Liver (tissue), 9 donors: ENCODE measurements around the gene NCAPG2. TPM values are rescaled to one million over a fixed set of nuclear protein-coding genes. Genes with fewer than 3 reads are reported as not detected.

Source experiments
- DNase-seq: peaks from one replicate; pipeline ENCODE4 v3.0.0-alpha.2; 2017; ENCODE audit warnings: low spot score
- H3K27ac ChIP-seq, 2 donors: one replicate each; pipeline ENCODE4 v1.7.0; 2013; ENCODE audit warnings: inconsistent platforms in 2 of 2, low read length in 2 of 2, control low read depth in 1 of 2, low read depth in 1 of 2, mild to moderate bottlenecking in 1 of 2
- H3K27me3 ChIP-seq, 4 donors: one replicate each; pipeline versions ENCODE4 v1.6.1 to v1.7.0; 2013; ENCODE audit warnings: low read length in 3 of 4, inconsistent platforms in 1 of 4, mild to moderate bottlenecking in 1 of 4, moderate library complexity in 1 of 4; ENCODE audit not compliant: control insufficient read depth in 4 of 4, insufficient read depth in 4 of 4
- H3K36me3 ChIP-seq, 4 donors: one replicate each; pipeline versions ENCODE4 v1.6.1 to v1.7.0; 2013; ENCODE audit warnings: low read length in 3 of 4, mild to moderate bottlenecking in 3 of 4, low read depth in 1 of 4, moderate library complexity in 1 of 4; ENCODE audit not compliant: control insufficient read depth in 4 of 4, insufficient read depth in 3 of 4
- H3K4me1 ChIP-seq, 4 donors: one replicate each; pipeline versions ENCODE4 v1.6.1 to v1.7.0; 2013; ENCODE audit warnings: low read length in 3 of 4, mild to moderate bottlenecking in 3 of 4, moderate library complexity in 1 of 4; ENCODE audit not compliant: control insufficient read depth in 4 of 4, insufficient read depth in 4 of 4
- H3K4me3 ChIP-seq, 3 donors: one replicate each; pipeline versions ENCODE4 v1.6.1 to v1.7.0; 2013; ENCODE audit warnings: low read length in 3 of 3, control low read depth in 1 of 3, low read depth in 1 of 3, mild to moderate bottlenecking in 1 of 3
- H3K9ac ChIP-seq, 2 donors: one replicate each; pipeline ENCODE4 v1.7.0; 2013; ENCODE audit warnings: low read length in 2 of 2, mild to moderate bottlenecking in 2 of 2, moderate library complexity in 2 of 2, control low read depth in 1 of 2, low read depth in 1 of 2
- H3K9me3 ChIP-seq, 4 donors: one replicate each; pipeline versions ENCODE4 v1.6.1 to v1.7.0; 2013; ENCODE audit warnings: low read length in 3 of 4; ENCODE audit not compliant: control insufficient read depth in 4 of 4
- EGR1 ChIP-seq, 2 donors: IDR thresholded peaks; 2 replicates each; pipeline ENCODE4 v1.6.1; 2016 to 2018; ENCODE audit warnings: antibody characterized with exemption in 2 of 2, low read depth in 2 of 2
- FOXA1 ChIP-seq: IDR thresholded peaks from 2 replicates; pipeline ENCODE4 v1.6.1; 2016; ENCODE audit warnings: antibody characterized with exemption
- FOXA2 ChIP-seq: IDR thresholded peaks from 2 replicates; pipeline ENCODE4 v1.6.1; 2016; ENCODE audit warnings: antibody characterized with exemption
- GABPA ChIP-seq, 2 donors: IDR thresholded peaks in 1 of 2; conservative IDR thresholded peaks in 1 of 2; 2 replicates each; pipeline ENCODE4 v1.6.1; 2016; ENCODE audit warnings: antibody characterized with exemption in 2 of 2, mild to moderate bottlenecking in 1 of 2, moderate library complexity in 1 of 2
- HNF4A ChIP-seq, 2 donors: conservative IDR thresholded peaks; 2 replicates each; pipeline ENCODE4 v1.6.1; 2016; ENCODE audit warnings: antibody characterized with exemption in 2 of 2, mild to moderate bottlenecking in 2 of 2
- HNF4G ChIP-seq: IDR thresholded peaks from 2 replicates; pipeline ENCODE4 v1.6.1; 2016; ENCODE audit warnings: antibody characterized with exemption
- JUND ChIP-seq, 2 donors: IDR thresholded peaks; 2 replicates each; pipeline ENCODE4 v1.6.1; 2016; ENCODE audit warnings: antibody characterized with exemption in 2 of 2
- NR2F2 ChIP-seq: IDR thresholded peaks from 2 replicates; pipeline ENCODE4 v1.6.1; 2016; ENCODE audit warnings: antibody characterized with exemption
- RAD21 ChIP-seq, 2 donors: IDR thresholded peaks; 2 replicates each; pipeline ENCODE4 v1.6.1; 2016; ENCODE audit warnings: antibody characterized with exemption in 2 of 2, mild to moderate bottlenecking in 2 of 2
- RXRA ChIP-seq, 2 donors: IDR thresholded peaks; 2 replicates each; pipeline ENCODE4 v1.6.1; 2017 to 2018; ENCODE audit warnings: antibody characterized with exemption in 2 of 2, mild to moderate bottlenecking in 1 of 2
- SP1 ChIP-seq: IDR thresholded peaks from 2 replicates; pipeline ENCODE4 v1.6.1; 2018; ENCODE audit warnings: antibody characterized with exemption, mild to moderate bottlenecking
- TAF1 ChIP-seq: conservative IDR thresholded peaks from 2 replicates; pipeline ENCODE4 v1.6.1; 2016; ENCODE audit warnings: antibody characterized with exemption, mild to moderate bottlenecking
- YY1 ChIP-seq: IDR thresholded peaks from 2 replicates; pipeline ENCODE4 v1.6.1; 2016; ENCODE audit warnings: antibody characterized with exemption, mild to moderate bottlenecking
- WGBS: extraction: QIAGEN DNeasy Blood & Tissue Kit; methylation state at CpG from one replicate; pipeline ENCODE4 v1.1.7; 2013; 5-methylcytosine and 5-hydroxymethylcytosine counted together
- polyA plus RNA-seq, 2 donors: library from polyadenylated mRNA; stranded (reverse) in 1 of 2; unstranded in 1 of 2; fragments of 200-250 nt in 1 of 2; fragments of >200 nt in 1 of 2; fragmentation: Nextera tagmentation in 1 of 2; extraction: Ambion mirVana in 1 of 2; gene quantifications; one replicate each; pipeline versions ENCODE4 v1.2.1 to v1.2.3, GENCODE V29; 2013 to 2015
- total RNA-seq, 2 donors: library from RNA; depleted of rRNA; stranded (reverse); fragments of >200 nt; gene quantifications; one replicate each; pipeline ENCODE4 v1.2.3, GENCODE V29; 2014
- TF ChIP-seq, protein P1 (sequence below): fragments of 150-350 bp; IDR thresholded peaks from 2 replicates; pipeline ENCODE4 v1.5.1; 2017; ENCODE audit warnings: improper control_type of control experiment, low read depth, low read length; ENCODE audit not compliant: missing input control
- TF ChIP-seq, protein P2 (sequence below): IDR thresholded peaks from 2 replicates; pipeline ENCODE4 v1.6.1; 2016; ENCODE audit warnings: antibody characterized with exemption
- TF ChIP-seq, protein P3 (sequence below): IDR thresholded peaks from 2 replicates; pipeline ENCODE4 v1.6.1; 2016; ENCODE audit warnings: antibody characterized with exemption
- TF ChIP-seq, protein P4 (sequence below): IDR thresholded peaks from 2 replicates; pipeline ENCODE4 v1.6.1; 2016; ENCODE audit warnings: antibody characterized with exemption
- TF ChIP-seq, protein P5 (sequence below): IDR thresholded peaks from 2 replicates; pipeline ENCODE4 v1.6.1; 2016; ENCODE audit warnings: antibody characterized with exemption, mild to moderate bottlenecking
- donor health status: healthy.
- donor health status: healthy.
- donor health status: healthy.
- donor health status: healthy.
- donor health status: healthy.

Gene NCAPG2
- total and polyA plus RNA-seq, 4 donors = 0.89 to 37.4 (median 3.7) TPM

DNA sequence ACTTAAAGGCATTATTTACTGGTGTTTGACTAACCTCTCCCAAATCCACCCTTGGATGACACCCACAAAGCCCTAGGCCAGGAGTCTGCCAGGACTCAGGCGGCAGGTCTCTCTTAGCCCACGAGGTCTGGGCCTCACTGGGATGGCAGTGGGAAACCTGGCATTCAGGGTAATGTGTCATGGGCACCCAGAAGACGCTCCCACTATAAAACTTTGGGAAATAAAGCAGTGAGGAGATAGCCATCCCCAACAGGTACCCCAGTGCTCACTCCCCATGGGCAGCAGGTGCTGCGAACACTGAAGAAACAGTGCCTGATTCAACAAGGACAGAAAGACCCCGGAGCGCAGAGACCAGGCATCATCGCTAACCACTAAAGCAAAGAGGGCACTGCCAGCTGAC is 102.6 kb downstream of the NCAPG2 start:
- TF ChIP-seq GABPA (IDR thresholded peaks at IDR 0.05 in 1 of 2, conservative IDR thresholded peaks at IDR 0.05 in 1 of 2) (no peak), HNF4A (conservative IDR thresholded peaks at IDR 0.05) (no peak), HNF4G (no peak), FOXA2 (no peak), RAD21 (IDR thresholded peaks at IDR 0.05) (no peak), JUND (IDR thresholded peaks at IDR 0.05) (no peak), SP1 (no peak), EGR1 (IDR thresholded peaks at IDR 0.05; ENCODE audit: low read depth in 2 of 2) (no peak), NR2F2 (no peak), FOXA1 (no peak)
- TF ChIP-seq, protein P1, sequence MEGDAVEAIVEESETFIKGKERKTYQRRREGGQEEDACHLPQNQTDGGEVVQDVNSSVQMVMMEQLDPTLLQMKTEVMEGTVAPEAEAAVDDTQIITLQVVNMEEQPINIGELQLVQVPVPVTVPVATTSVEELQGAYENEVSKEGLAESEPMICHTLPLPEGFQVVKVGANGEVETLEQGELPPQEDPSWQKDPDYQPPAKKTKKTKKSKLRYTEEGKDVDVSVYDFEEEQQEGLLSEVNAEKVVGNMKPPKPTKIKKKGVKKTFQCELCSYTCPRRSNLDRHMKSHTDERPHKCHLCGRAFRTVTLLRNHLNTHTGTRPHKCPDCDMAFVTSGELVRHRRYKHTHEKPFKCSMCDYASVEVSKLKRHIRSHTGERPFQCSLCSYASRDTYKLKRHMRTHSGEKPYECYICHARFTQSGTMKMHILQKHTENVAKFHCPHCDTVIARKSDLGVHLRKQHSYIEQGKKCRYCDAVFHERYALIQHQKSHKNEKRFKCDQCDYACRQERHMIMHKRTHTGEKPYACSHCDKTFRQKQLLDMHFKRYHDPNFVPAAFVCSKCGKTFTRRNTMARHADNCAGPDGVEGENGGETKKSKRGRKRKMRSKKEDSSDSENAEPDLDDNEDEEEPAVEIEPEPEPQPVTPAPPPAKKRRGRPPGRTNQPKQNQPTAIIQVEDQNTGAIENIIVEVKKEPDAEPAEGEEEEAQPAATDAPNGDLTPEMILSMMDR = no peak
- TF ChIP-seq, protein P2, sequence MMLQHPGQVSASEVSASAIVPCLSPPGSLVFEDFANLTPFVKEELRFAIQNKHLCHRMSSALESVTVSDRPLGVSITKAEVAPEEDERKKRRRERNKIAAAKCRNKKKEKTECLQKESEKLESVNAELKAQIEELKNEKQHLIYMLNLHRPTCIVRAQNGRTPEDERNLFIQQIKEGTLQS = no peak
- TF ChIP-seq, protein P3, sequence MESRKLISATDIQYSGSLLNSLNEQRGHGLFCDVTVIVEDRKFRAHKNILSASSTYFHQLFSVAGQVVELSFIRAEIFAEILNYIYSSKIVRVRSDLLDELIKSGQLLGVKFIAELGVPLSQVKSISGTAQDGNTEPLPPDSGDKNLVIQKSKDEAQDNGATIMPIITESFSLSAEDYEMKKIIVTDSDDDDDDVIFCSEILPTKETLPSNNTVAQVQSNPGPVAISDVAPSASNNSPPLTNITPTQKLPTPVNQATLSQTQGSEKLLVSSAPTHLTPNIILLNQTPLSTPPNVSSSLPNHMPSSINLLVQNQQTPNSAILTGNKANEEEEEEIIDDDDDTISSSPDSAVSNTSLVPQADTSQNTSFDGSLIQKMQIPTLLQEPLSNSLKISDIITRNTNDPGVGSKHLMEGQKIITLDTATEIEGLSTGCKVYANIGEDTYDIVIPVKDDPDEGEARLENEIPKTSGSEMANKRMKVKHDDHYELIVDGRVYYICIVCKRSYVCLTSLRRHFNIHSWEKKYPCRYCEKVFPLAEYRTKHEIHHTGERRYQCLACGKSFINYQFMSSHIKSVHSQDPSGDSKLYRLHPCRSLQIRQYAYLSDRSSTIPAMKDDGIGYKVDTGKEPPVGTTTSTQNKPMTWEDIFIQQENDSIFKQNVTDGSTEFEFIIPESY = no peak
- TF ChIP-seq, protein P4, sequence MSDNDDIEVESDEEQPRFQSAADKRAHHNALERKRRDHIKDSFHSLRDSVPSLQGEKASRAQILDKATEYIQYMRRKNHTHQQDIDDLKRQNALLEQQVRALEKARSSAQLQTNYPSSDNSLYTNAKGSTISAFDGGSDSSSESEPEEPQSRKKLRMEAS = no peak
- H3K27me3 ChIP-seq = no peaks in the 10 kb centered on the region
- 94% methylated on average over 7 of the region's 7 CpGs for WGBS
- no peaks in the 10 kb centered on the region for H3K36me3 ChIP-seq
- no peak overlapping the region for H3K27ac ChIP-seq
- no peak overlapping the region for H3K9ac ChIP-seq
- DNase-seq = no peak
- H3K4me1 ChIP-seq = no peaks in the 10 kb centered on the region
- no peaks in the 10 kb centered on the region for H3K9me3 ChIP-seq
- H3K4me3 ChIP-seq = no peak overlapping the region

DNA sequence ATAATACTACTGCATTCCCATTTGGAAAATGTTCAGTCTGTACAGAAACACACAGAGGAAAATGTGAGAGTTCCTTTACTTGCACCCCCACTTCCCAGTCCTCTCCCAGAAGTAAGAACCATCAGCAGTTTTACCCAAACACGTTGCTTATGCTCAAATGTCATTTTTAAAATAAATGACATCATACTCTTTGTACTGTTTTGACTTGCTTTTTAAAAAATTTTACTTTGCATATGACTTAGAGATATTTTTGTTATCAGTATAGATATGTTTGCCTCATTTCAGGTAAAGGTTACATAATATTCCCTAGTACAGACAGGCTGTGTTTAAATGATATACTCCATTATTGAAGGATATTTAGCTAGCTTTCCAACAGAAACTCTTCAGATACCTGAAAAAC is 103.5 kb downstream of the NCAPG2 start:
- no peak overlapping the region for H3K4me3 ChIP-seq

More for the DNA sequence above, 103.5 kb downstream of the NCAPG2 start:
- no peak for TF ChIP-seq RAD21 (IDR thresholded peaks at IDR 0.05)
- no peak for TF ChIP-seq YY1
- no peak for TF ChIP-seq RXRA (IDR thresholded peaks at IDR 0.05)
- TF ChIP-seq EGR1 (IDR thresholded peaks at IDR 0.05; ENCODE audit: low read depth in 2 of 2) = no peak
- TF ChIP-seq, protein P4 = no peak
- TF ChIP-seq FOXA2 = no peak
- TF ChIP-seq HNF4G = no peak
- TF ChIP-seq, protein P2 = no peak
- no peak for TF ChIP-seq FOXA1
- no peak for TF ChIP-seq JUND (IDR thresholded peaks at IDR 0.05)
- TF ChIP-seq NR2F2 = no peak
- no peak for TF ChIP-seq HNF4A (conservative IDR thresholded peaks at IDR 0.05)
- TF ChIP-seq, protein P1 = no peak
- TF ChIP-seq, protein P5, sequence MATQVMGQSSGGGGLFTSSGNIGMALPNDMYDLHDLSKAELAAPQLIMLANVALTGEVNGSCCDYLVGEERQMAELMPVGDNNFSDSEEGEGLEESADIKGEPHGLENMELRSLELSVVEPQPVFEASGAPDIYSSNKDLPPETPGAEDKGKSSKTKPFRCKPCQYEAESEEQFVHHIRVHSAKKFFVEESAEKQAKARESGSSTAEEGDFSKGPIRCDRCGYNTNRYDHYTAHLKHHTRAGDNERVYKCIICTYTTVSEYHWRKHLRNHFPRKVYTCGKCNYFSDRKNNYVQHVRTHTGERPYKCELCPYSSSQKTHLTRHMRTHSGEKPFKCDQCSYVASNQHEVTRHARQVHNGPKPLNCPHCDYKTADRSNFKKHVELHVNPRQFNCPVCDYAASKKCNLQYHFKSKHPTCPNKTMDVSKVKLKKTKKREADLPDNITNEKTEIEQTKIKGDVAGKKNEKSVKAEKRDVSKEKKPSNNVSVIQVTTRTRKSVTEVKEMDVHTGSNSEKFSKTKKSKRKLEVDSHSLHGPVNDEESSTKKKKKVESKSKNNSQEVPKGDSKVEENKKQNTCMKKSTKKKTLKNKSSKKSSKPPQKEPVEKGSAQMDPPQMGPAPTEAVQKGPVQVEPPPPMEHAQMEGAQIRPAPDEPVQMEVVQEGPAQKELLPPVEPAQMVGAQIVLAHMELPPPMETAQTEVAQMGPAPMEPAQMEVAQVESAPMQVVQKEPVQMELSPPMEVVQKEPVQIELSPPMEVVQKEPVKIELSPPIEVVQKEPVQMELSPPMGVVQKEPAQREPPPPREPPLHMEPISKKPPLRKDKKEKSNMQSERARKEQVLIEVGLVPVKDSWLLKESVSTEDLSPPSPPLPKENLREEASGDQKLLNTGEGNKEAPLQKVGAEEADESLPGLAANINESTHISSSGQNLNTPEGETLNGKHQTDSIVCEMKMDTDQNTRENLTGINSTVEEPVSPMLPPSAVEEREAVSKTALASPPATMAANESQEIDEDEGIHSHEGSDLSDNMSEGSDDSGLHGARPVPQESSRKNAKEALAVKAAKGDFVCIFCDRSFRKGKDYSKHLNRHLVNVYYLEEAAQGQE = no peak
- TF ChIP-seq SP1 = no peak
- no peak for TF ChIP-seq TAF1
- TF ChIP-seq GABPA (IDR thresholded peaks at IDR 0.05 in 1 of 2, conservative IDR thresholded peaks at IDR 0.05 in 1 of 2) = no peak
- TF ChIP-seq, protein P3 = no peak
- no peaks in the 10 kb centered on the region for H3K4me1 ChIP-seq
- H3K9me3 ChIP-seq = no peaks in the 10 kb centered on the region
- H3K9ac ChIP-seq = no peak overlapping the region
- no peak overlapping the region for H3K27ac ChIP-seq
- 68% methylated on average over 1 of the region's 1 CpG for WGBS
- no peaks in the 10 kb centered on the region for H3K27me3 ChIP-seq
- no peaks in the 10 kb centered on the region for H3K36me3 ChIP-seq
- DNase-seq = no peak
